T-helper 17 cell (primary cell): Measurements from ENCODE around the gene TOP2B. TPM values are rescaled to one million over a fixed set of nuclear protein-coding genes. Genes with fewer than 3 reads are reported as not detected.

Source experiments
- ATAC-seq: fragments of 150-1000 bp; cut with Tn5 transposase; 2 replicates; pipeline ENCODE4 v1.10.0; 2021; ENCODE audit warnings: mild to moderate bottlenecking, moderate library complexity
- DNase-seq, 3 donors: peaks; one replicate each; pipeline versions ENCODE4 v3.0.0 to v3.0.0-alpha.2; 2020 to 2021
- H3K9me3 ChIP-seq: one replicate; pipeline ENCODE4 v1.7.0; 2013; ENCODE audit warnings: low read length, mild to moderate bottlenecking; ENCODE audit not compliant: control insufficient read depth, poor library complexity, severe bottlenecking
- H3K27ac Mint-ChIP-seq: one replicate; pipeline ENCODE4 v1.8.0; 2022; ENCODE audit warnings: mild to moderate bottlenecking, moderate library complexity, mixed read lengths
- H3K27me3 Mint-ChIP-seq: one replicate; pipeline ENCODE4 v1.8.0; 2022; ENCODE audit warnings: mixed read lengths
- H3K36me3 Mint-ChIP-seq: one replicate; pipeline ENCODE4 v1.8.0; 2022; ENCODE audit warnings: low read depth, mixed read lengths
- H3K4me1 Mint-ChIP-seq: one replicate; pipeline ENCODE4 v1.8.0; 2022; ENCODE audit warnings: mild to moderate bottlenecking, mixed read lengths
- H3K4me3 Mint-ChIP-seq: one replicate; pipeline ENCODE4 v1.8.0; 2022; ENCODE audit warnings: mild to moderate bottlenecking, moderate library complexity, mixed read lengths
- total RNA-seq, 4 donors: library from RNA in 2 of 4; stranded (reverse) in 2 of 4; gene quantifications; one replicate each; pipeline ENCODE4 v1.2.3 and lab custom pipeline; 2022 to 2026

The TOP2B gene
- total RNA-seq, 2 donors from 2014 or later: 91.8 to 113 TPM

DNA sequence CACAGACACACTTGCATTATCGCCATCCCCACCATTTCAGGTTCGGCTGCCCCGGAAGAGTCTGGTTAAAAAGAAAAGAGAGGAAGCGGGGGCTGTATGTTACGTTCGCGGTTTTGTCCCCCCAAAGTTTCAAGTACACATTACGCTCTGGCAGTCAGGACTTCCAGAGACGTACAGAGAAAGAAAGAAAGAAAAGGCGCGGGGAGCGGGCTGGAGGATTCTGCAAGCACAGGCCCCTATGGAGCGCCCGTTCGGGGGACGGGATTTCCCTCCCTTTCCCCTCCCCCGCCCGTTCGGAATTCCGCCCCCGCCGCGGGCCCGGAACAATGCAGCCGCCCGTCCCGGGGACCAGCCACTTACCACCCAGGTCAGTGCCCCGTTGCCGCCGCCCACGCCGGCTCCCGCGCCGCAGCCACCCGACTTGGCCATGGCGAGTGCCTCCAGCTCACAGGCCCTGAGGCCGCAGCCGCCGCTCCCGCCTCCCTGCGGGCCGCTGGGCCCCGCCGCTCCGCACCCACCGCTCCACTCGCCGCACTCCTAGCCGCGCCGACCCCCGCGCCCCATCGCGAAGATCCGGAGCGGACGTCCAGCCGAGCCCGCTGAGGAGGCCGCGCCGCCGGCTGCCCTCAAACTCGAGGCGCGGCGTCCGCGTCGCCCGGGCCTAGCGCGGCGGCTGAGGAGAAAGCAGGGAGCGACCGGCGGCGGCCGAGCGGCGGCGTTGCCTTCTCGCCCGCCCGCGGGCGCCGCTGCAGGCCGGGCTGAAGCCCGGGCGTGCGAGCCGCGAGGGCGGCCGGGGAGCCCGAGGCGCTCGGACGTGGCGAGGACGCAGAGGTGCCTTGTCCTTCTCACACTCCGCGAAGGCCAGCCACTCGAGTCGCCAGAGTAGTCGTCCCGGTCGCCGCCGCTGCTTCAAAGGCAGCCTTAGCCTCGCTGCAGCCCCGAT lies 567 bp downstream of the TOP2B start:
- Mint-ChIP-seq H3K27ac (peak overlapping the region; percentile 99), H3K36me3 (peaks cover 8% of the 10 kb centered on the region), H3K27me3 (no peaks in the 10 kb centered on the region), H3K4me3 (peak overlapping the region; percentile 98), H3K4me1 (peaks cover 40% of the 10 kb centered on the region)
- ATAC-seq (peak; percentile 45), DNase-seq (peak; percentile 39 to 66 (median 62))
- no peaks in the 10 kb centered on the region for H3K9me3 ChIP-seq

DNA sequence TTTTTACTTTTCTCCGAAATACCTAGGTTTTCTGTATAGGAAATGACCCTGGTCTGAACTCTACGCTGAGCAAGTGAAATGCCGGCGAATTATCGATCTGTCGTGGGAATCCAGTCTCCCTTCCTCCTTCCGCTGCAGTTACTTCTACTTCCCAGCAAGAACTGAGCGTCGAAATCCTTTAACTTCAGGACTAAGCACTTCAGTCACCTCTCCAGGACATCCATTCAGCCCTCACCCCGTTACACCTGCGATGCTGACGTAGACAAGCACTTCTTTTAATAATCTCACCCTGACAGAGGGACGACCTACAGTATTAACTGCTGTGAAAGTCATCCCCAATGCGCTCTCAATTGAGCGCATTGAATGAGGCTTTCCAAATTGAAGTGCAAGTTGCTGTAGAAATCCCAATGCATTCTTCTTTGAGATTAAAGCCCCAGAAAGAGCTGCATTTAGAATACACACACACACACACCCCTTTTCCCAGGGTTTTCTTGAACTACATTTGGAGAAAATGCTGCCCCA lies 1.3 kb downstream of the TOP2B start:
- peaks cover 45% of the 10 kb centered on the region for H3K4me1 Mint-ChIP-seq
- ATAC-seq: peak; percentile 34

DNA sequence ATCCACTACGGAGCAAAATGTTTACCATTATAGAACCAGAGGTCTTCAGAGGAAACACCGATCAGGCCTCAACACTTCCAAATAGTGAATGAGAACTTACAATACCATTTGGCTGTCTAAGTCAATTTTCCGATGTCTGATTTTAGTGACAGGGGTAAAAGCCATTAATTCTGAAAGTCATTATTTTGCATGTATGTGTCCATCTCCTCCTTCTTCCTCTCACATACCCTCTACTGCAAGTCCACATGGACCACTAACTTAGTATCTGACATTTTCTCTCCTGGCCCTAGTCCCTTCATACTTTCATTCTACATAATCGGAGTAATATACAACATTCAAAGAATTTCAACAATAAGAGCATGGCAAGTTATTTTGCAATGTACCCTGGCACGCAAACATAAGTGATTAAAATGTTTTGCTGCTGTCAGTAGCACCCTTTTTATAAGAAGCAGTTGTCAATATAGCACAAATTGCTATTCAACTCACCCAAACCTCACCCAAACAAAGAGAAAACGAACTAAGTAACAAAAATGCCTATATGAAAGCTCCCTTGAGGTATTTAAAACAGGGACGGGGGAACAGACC lies 1.9 kb downstream of the TOP2B start:
- H3K4me1 Mint-ChIP-seq: peaks cover 45% of the 10 kb centered on the region
- H3K36me3 Mint-ChIP-seq: peaks cover 10% of the 10 kb centered on the region
- H3K27ac Mint-ChIP-seq: peak overlapping the region; percentile 99
- H3K4me3 Mint-ChIP-seq: peak overlapping the region; percentile 98
- DNase-seq: no peak
- no peak for ATAC-seq
- no peaks in the 10 kb centered on the region for H3K27me3 Mint-ChIP-seq
- H3K9me3 ChIP-seq: no peaks in the 10 kb centered on the region

More for the DNA sequence above, 1.3 kb downstream of the TOP2B start:
- peak overlapping the region; percentile 99 for H3K27ac Mint-ChIP-seq
- peak overlapping the region; percentile 98 for H3K4me3 Mint-ChIP-seq
- H3K27me3 Mint-ChIP-seq: no peaks in the 10 kb centered on the region
- no peaks in the 10 kb centered on the region for H3K9me3 ChIP-seq
- H3K36me3 Mint-ChIP-seq: peaks cover 10% of the 10 kb centered on the region
- no peak for DNase-seq

- no peak for DNase-seq
- Mint-ChIP-seq H3K4me3 (peak overlapping the region; percentile 78), H3K36me3 (peaks cover 10% of the 10 kb centered on the region), H3K4me1 (peaks cover 53% of the 10 kb centered on the region), H3K27ac (peak overlapping the region; percentile 99), H3K27me3 (no peaks in the 10 kb centered on the region)
- ATAC-seq: no peak
- H3K9me3 ChIP-seq: no peaks in the 10 kb centered on the region
Measured at GRCh38 chr3:25661694-25662437, 2.8 kb downstream of the TOP2B start.

DNA sequence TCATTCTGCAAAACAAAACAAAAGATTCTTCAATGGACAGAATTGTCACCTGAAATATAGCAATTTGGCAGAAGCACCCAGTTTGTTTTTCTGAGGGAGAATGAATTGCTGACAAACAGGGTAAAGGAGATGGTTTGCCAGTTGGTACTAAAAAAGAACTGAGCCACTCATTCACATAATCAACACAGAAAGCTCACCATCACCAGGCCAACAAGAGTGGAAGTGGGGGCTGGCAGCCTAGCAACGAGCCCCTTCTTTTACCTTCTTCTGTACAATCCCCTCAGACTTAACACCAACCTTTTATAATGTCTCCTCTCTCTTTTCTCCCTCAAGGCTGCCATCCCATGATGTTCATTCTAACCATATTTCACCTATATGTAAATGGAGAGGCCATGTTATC lies 5.9 kb downstream of the TOP2B start:
- peak overlapping the region; percentile 83 for H3K27ac Mint-ChIP-seq
- peak overlapping the region; percentile 10 for H3K4me3 Mint-ChIP-seq
- H3K27me3 Mint-ChIP-seq: no peaks in the 10 kb centered on the region

DNA sequence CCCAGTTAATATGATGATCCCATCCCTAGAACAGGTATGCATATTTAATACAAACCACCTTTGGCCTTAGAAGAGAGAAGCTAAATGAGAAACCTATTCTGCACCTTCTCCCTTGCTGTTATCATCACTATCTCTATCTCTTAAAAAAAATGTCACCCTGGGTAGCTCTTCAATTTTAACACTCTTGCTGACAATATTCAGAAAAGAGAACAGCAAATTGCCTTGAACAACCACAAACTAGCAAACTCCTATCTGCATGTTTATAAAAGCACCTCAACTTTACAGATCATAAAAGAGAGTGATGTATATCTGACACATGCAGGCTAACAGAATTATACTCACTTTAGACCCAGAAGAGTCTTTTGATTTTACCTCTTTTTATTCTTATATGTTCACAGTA lies 7.4 kb downstream of the TOP2B start:
- peaks cover 3% of the 10 kb centered on the region for H3K36me3 Mint-ChIP-seq
- ATAC-seq: no peak
- H3K4me3 Mint-ChIP-seq: no peak overlapping the region
- no peak overlapping the region for H3K27ac Mint-ChIP-seq
- no peak for DNase-seq
- no peaks in the 10 kb centered on the region for H3K27me3 Mint-ChIP-seq
- no peaks in the 10 kb centered on the region for H3K9me3 ChIP-seq
- H3K4me1 Mint-ChIP-seq: peaks cover 59% of the 10 kb centered on the region

More for the DNA sequence above, 5.9 kb downstream of the TOP2B start:
- DNase-seq (no peak), ATAC-seq (no peak)
- Mint-ChIP-seq H3K36me3 (peaks cover 8% of the 10 kb centered on the region), H3K4me1 (peaks cover 57% of the 10 kb centered on the region)
- H3K9me3 ChIP-seq: no peaks in the 10 kb centered on the region

GRCh38 chr3:25655659-25656058 lies 9.0 kb downstream of the TOP2B start:
- peak overlapping the region; percentile 8 for H3K27ac Mint-ChIP-seq

DNA sequence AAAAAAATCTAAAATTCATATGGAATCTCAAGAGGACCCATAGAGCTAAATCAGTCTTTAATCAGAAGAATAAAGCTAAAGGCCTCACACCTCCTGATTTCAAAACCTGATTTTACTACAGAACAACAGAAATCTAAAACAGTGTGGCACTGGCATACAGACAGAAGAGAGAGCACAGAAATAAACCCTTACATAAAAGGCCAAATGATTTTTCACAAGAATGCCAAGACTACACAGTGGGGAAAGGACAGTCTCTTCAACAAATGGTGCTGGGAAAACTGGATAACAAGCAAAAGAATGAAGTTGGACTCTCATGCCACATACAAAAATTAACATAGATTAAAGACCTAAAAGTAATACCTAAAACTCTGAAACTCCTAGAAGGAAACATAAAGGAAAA lies 10.1 kb downstream of the TOP2B start:
- peak overlapping the region; percentile 78 for H3K4me3 Mint-ChIP-seq
- H3K36me3 Mint-ChIP-seq: peaks cover 3% of the 10 kb centered on the region
- H3K27ac Mint-ChIP-seq: no peak overlapping the region
- peaks cover 53% of the 10 kb centered on the region for H3K4me1 Mint-ChIP-seq
- DNase-seq: no peak
- no peak for ATAC-seq
- H3K9me3 ChIP-seq: peaks cover 8% of the 10 kb centered on the region
- no peaks in the 10 kb centered on the region for H3K27me3 Mint-ChIP-seq

More at GRCh38 chr3:25655659-25656058, 9.0 kb downstream of the TOP2B start:
- H3K4me3 Mint-ChIP-seq: peak overlapping the region; percentile 19
- DNase-seq (no peak), ATAC-seq (peak; percentile 45)
- H3K9me3 ChIP-seq: no peaks in the 10 kb centered on the region
- peaks cover 3% of the 10 kb centered on the region for H3K36me3 Mint-ChIP-seq
- peaks cover 58% of the 10 kb centered on the region for H3K4me1 Mint-ChIP-seq
- H3K27me3 Mint-ChIP-seq: no peaks in the 10 kb centered on the region

DNA sequence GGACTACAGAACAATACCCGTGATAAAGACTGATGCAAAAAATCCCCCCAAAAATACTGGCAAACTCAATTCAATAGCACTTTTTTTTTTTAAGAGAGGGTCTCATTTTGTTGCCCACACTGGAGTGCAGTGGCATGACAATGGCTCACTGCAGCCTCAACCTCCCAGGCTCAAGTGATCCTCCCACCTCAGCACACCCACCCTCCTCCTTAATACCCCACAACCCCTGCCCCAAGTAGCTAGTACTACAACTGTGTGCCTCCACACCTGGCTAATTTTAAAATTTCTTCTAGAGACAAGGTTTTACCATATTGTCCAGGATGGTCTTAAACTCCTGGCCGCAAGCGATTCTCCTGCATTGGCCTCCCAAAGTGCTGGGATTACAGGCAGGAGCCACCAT lies 11.4 kb downstream of the TOP2B start:
- H3K36me3 Mint-ChIP-seq: peaks cover 6% of the 10 kb centered on the region
- peaks cover 10% of the 10 kb centered on the region for H3K9me3 ChIP-seq
- no peak for ATAC-seq
- no peaks in the 10 kb centered on the region for H3K27me3 Mint-ChIP-seq
- peak overlapping the region; percentile 5 for H3K4me3 Mint-ChIP-seq
- H3K4me1 Mint-ChIP-seq: peaks cover 46% of the 10 kb centered on the region
- no peak for DNase-seq
- peak overlapping the region; percentile 73 for H3K27ac Mint-ChIP-seq

- H3K4me1 Mint-ChIP-seq: peaks cover 46% of the 10 kb centered on the region
- no peak overlapping the region for H3K4me3 Mint-ChIP-seq
- DNase-seq (no peak), ATAC-seq (no peak)
- peaks cover 10% of the 10 kb centered on the region for H3K9me3 ChIP-seq
- peaks cover 6% of the 10 kb centered on the region for H3K36me3 Mint-ChIP-seq
- H3K27ac Mint-ChIP-seq: no peak overlapping the region
- H3K27me3 Mint-ChIP-seq: no peaks in the 10 kb centered on the region
Measured at GRCh38 chr3:25652921-25653320, 11.8 kb downstream of the TOP2B start.

- ATAC-seq (no peak), DNase-seq (no peak)
- Mint-ChIP-seq H3K4me1 (peaks cover 26% of the 10 kb centered on the region), H3K36me3 (peaks cover 6% of the 10 kb centered on the region), H3K4me3 (no peak overlapping the region), H3K27me3 (no peaks in the 10 kb centered on the region), H3K27ac (no peak overlapping the region)
- H3K9me3 ChIP-seq: peaks cover 10% of the 10 kb centered on the region
Measured at GRCh38 chr3:25648925-25649830, 15.5 kb downstream of the TOP2B start.

DNA sequence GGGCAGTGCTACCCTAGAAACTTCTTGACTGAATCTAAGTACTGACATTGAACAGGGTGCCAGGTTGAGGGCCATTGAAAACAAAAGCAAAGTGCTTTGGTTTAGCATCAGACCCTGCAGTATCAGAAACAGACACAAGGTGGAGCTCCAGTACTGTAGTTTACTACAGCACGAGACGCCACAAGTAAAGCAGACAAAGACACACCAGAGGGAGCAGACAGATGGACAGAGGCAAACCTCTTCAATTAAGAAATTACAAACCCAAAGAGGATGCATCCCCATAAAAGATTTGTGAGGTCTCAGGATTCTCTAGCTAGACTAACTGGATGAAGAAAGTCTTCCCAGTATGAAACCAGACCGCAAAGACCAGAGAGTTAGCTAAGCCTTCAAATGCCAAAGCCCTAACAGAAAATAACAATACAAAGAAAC lies 16.6 kb downstream of the TOP2B start:
- H3K27ac Mint-ChIP-seq: peak overlapping the region; percentile 10
- ATAC-seq (peak; percentile 99), DNase-seq (peak; percentile 54 to 82 (median 57))
- H3K4me3 Mint-ChIP-seq: no peak overlapping the region
- H3K4me1 Mint-ChIP-seq: peaks cover 18% of the 10 kb centered on the region
- H3K27me3 Mint-ChIP-seq: no peaks in the 10 kb centered on the region
- H3K36me3 Mint-ChIP-seq: peaks cover 6% of the 10 kb centered on the region
- peaks cover 10% of the 10 kb centered on the region for H3K9me3 ChIP-seq
